NCI-H146 treated with DMSO at 0.1 percent for 48 hours (cell line): ENCODE results near the gene LRRN2.
"Not testable (repeated sequence)": the region's sequence is repeated elsewhere in the genome, so short reads cannot be mapped to it uniquely, and the experiment has no call there.

Source experiments
- DNase-seq: peaks from one replicate; lab custom pipeline; 2025; ENCODE audit not compliant: unreplicated experiment; lab: John Stamatoyannopoulos, UW

The LRRN2 gene

GRCh38 chr1:204685236-204686006 lies at the start of gene LRRN2:
Gene LRRN2 (minus strand): TSS chr1:204685738. CDS start chr1:204619992, 65,746 bp downstream.
- DNase-seq, result peak; percentile 3

GRCh38 chr1:204735042-204735441 lies 49.5 kb upstream of the LRRN2 start:
- no peak for DNase-seq

GRCh38 chr1:204733869-204734596 lies 48.5 kb upstream of the LRRN2 start:
- DNase-seq, result no peak

GRCh38 chr1:204733289-204733688 lies 47.8 kb upstream of the LRRN2 start:
- no peak for DNase-seq

- DNase-seq, result no peak
These were observed 46.5 kb upstream of the LRRN2 start for GRCh38 chr1:204731985-204732575.

GRCh38 chr1:204731509-204731908 lies 46.0 kb upstream of the LRRN2 start:
- no peak for DNase-seq

- DNase-seq, result peak; percentile 94
These were observed 45.4 kb upstream of the LRRN2 start for GRCh38 chr1:204730826-204731459.

- DNase-seq, result no peak
These were observed 44.0 kb upstream of the LRRN2 start for GRCh38 chr1:204729516-204729915.

- DNase-seq, result no peak
These were observed 42.9 kb upstream of the LRRN2 start for GRCh38 chr1:204728456-204728855.

GRCh38 chr1:204728045-204728444 lies 42.5 kb upstream of the LRRN2 start:
- no peak for DNase-seq

- DNase-seq, result not testable (repeated sequence)
These were observed 41.9 kb upstream of the LRRN2 start for GRCh38 chr1:204727438-204727837.

GRCh38 chr1:204726478-204726877 lies 40.9 kb upstream of the LRRN2 start:
- DNase-seq, result no peak

- DNase-seq, result peak; percentile 7
These were observed 40.4 kb upstream of the LRRN2 start for GRCh38 chr1:204725821-204726448.

- DNase-seq, result no peak
These were observed 37.7 kb upstream of the LRRN2 start for GRCh38 chr1:204723131-204723787.

GRCh38 chr1:204721373-204722055 lies 36.0 kb upstream of the LRRN2 start:
- no peak for DNase-seq

GRCh38 chr1:204716660-204717059 lies 31.1 kb upstream of the LRRN2 start:
- DNase-seq, result no peak

- DNase-seq, result no peak
These were observed 29.4 kb upstream of the LRRN2 start for GRCh38 chr1:204714861-204715511.

GRCh38 chr1:204714194-204714860 lies 28.8 kb upstream of the LRRN2 start:
- DNase-seq, result no peak

GRCh38 chr1:204713541-204713940 lies 28.0 kb upstream of the LRRN2 start:
- DNase-seq, result no peak
